HG02943 (cell line): ENCODE measurements around the gene SULF2.

Source experiments
- ATAC-seq: cut with Tn5 transposase; IDR thresholded peaks from one replicate; pipeline ENCODE4 v1.9.1; 2021; ENCODE audit warnings: mild to moderate bottlenecking, low read depth, moderate library complexity; ENCODE audit not compliant: unreplicated experiment

The SULF2 gene

DNA sequence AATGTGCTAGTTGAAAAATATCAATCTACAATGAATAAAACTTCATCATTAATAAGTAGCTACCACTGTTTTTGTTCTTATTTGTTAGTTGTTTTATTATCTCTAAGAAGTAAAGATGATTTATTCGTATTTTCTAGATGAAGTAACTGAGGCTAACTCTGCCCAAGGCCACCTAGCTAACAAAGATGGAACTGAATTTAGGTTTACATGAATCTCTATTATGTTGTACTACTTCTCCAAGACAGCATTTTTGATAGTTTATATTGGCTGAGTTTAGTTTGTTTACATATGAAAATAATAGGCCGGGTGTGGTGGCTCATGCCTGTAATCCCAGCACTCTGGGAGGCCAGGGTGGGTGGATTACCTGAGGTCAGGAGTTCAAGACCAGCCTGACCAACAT, 162.1 kb downstream of the SULF2 start:
- no peak for ATAC-seq

DNA sequence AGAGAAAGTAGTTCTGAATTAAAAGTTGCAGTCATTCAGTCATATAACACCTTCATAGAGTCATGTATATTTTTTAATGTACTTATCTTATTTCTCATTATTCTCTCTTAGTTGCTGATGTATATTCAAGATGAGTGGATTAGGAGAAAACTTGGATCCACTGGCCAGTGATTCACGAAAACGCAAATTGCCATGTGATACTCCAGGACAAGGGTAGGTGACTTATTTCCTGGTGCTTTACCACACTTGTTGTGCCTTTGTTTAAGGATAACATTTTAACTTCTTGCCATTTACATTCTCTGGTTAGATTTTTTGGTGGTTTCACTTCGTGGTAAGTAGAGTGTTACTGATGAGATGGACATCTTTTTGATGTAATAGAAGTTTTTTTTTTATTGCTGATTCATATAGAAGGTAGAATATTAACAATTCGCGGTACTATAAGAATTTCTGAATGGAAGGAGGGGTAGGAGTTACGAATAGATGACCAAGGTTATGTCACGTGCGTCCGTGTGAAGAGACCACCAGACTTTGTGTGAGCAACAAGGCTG, 163.1 kb downstream of the SULF2 start:
- no peak for ATAC-seq

DNA sequence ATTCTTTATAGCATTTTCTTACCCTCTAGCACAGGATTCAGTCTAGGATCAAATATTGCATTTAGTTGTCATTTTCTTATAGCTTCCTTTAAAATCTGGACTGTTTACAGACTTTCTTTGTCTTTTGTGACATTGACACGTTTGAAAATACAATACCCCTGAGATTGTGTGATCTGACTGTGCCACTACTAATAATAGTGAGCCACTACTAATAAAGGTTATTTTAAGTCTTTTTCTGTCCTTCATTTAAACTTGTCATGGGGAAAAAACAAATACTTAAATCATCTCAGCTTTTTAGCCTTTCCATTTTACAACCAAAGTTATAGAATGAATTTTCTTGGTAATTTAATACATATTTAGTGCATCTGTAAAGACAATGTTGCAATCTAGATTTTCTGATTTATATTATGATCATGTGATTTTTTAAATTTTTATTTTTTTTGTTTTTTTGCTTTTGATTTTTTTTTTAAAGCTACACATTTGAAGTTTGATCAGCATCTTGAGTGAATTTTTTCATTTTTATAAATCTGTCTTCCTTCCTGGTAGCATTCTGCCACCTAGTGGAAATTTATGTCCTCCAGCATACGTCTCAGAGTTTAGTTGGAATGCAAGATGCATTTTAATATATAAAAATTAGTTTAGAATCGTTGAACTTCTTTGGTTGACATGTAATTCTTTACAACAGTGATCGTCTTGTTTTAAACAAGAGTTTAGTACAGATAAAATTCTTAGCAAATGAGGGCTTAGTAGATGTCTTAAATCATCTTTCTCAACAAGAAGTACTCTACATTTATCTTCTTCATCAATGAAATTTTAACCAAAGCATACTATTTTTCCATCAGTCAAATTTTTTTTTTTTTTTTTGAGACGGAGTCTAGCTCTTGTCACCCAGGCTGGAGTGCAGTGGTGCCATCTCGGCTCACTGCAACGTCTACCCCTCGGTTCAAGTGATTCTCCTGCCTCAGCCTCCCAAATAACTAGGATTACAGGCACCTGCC, 164.2 kb downstream of the SULF2 start:
- ATAC-seq = no peak

- ATAC-seq = no peak
Observed at GRCh38 chr20:47618479-47618878, 166.8 kb downstream of the SULF2 start.

GRCh38 chr20:47614703-47615309, 170.5 kb downstream of the SULF2 start:
- ATAC-seq = no peak

GRCh38 chr20:47612670-47613069, 172.6 kb downstream of the SULF2 start:
- ATAC-seq = no peak

GRCh38 chr20:47611785-47612184, 173.5 kb downstream of the SULF2 start:
- no peak for ATAC-seq

DNA sequence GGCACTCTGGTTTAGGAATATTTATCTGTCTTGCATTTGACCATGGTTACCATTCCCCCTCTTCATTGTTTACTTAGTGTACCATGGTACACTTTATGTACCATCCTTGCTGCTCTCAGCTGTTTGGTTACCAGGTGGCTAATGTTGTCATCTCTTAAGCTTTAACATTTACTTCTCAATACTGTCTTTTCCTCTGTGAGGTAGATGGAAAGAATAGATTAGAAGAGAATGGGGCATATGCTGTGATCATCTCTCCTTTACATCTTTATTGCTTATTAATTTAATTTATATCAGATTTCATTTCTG, 174.4 kb downstream of the SULF2 start:
- ATAC-seq = no peak

- ATAC-seq = no peak
Observed at GRCh38 chr20:47610247-47610944, 174.9 kb downstream of the SULF2 start.

- no peak for ATAC-seq
Observed at GRCh38 chr20:47609001-47609400, 176.3 kb downstream of the SULF2 start.
